GM18519 (cell line): Measurements from ENCODE around the gene WDR36.
A peak's percentile ranks its signal among the peaks of the same experiment; 100 is the strongest.

Experiments
- ATAC-seq: cut with Tn5 transposase; IDR thresholded peaks from one replicate; pipeline ENCODE4 v1.9.1; 2021; ENCODE audit warnings: mild to moderate bottlenecking, moderate library complexity; ENCODE audit not compliant: unreplicated experiment, low FRiP score

The WDR36 gene

GRCh38 chr5:111092062-111092853, at the start of gene WDR36:
TSS of gene WDR36 (plus strand) at chr5:111092348. CDS start at chr5:111092457, 109 bp downstream.
- ATAC-seq, result peak; percentile 91

- ATAC-seq, result no peak
Observed at GRCh38 chr5:111043712-111044506, 48.2 kb upstream of the WDR36 start.

GRCh38 chr5:111058064-111058463, 34.1 kb upstream of the WDR36 start:
- ATAC-seq, result no peak

- no peak for ATAC-seq
Observed at GRCh38 chr5:111060169-111060568, 32.0 kb upstream of the WDR36 start.

GRCh38 chr5:111061618-111062017, 30.5 kb upstream of the WDR36 start:
- no peak for ATAC-seq

- peak; percentile 88 for ATAC-seq
Observed at GRCh38 chr5:111063709-111064322, 28.3 kb upstream of the WDR36 start.

GRCh38 chr5:111066261-111066938, 25.7 kb upstream of the WDR36 start:
- ATAC-seq, result no peak

GRCh38 chr5:111068213-111068612, 23.9 kb upstream of the WDR36 start:
- ATAC-seq, result no peak

- ATAC-seq, result no peak
Observed at GRCh38 chr5:111069839-111070238, 22.3 kb upstream of the WDR36 start.

GRCh38 chr5:111070272-111071134, 21.6 kb upstream of the WDR36 start:
- ATAC-seq, result peak; percentile 38

- no peak for ATAC-seq
Observed at GRCh38 chr5:111071413-111071812, 20.7 kb upstream of the WDR36 start, which contains the start of gene TSLP. TSS of gene TSLP (plus strand) at chr5:111071713. CDS start at chr5:111071891, 178 bp downstream.

- ATAC-seq, result peak; percentile 61
Observed at GRCh38 chr5:111072949-111073682, 19.0 kb upstream of the WDR36 start.

- no peak for ATAC-seq
Observed at GRCh38 chr5:111074244-111074643, 17.9 kb upstream of the WDR36 start.

GRCh38 chr5:111075520-111075919, 16.6 kb upstream of the WDR36 start:
- ATAC-seq, result no peak

GRCh38 chr5:111076091-111076490, 16.1 kb upstream of the WDR36 start:
- ATAC-seq, result no peak

GRCh38 chr5:111077678-111078077, 14.5 kb upstream of the WDR36 start:
- ATAC-seq, result no peak

- no peak for ATAC-seq
Observed at GRCh38 chr5:111079846-111080245, 12.3 kb upstream of the WDR36 start.

GRCh38 chr5:111083323-111083722, 8.8 kb upstream of the WDR36 start:
- no peak for ATAC-seq

- ATAC-seq, result no peak
Observed at GRCh38 chr5:111095982-111096381, 3.8 kb downstream of the WDR36 start.
